HG03558 (cell line): ENCODE results near the gene CFAP74.

Experiments used
- ATAC-seq: cut with Tn5 transposase; IDR thresholded peaks from one replicate; pipeline ENCODE4 v1.9.1; 2021; ENCODE audit warnings: moderate number of reproducible peaks; ENCODE audit not compliant: unreplicated experiment; ENCODE audit errors: extremely low read depth

The CFAP74 gene

GRCh38 chr1:1956586-1957532 is 46.7 kb downstream of the CFAP74 start:
- no peak for ATAC-seq

GRCh38 chr1:1956101-1956500 is 47.5 kb downstream of the CFAP74 start:
- ATAC-seq, result no peak

GRCh38 chr1:1955621-1956094 is 47.9 kb downstream of the CFAP74 start:
- ATAC-seq, result no peak

- no peak for ATAC-seq
Measured at GRCh38 chr1:1954831-1955441, 48.6 kb downstream of the CFAP74 start.

GRCh38 chr1:1954015-1954414 is 49.6 kb downstream of the CFAP74 start:
- ATAC-seq, result no peak

- ATAC-seq, result no peak
Measured at GRCh38 chr1:1950940-1951339, 52.6 kb downstream of the CFAP74 start.

GRCh38 chr1:1948783-1949182 is 54.8 kb downstream of the CFAP74 start:
- ATAC-seq, result no peak

- ATAC-seq, result no peak
Measured at GRCh38 chr1:1947493-1947892, 56.1 kb downstream of the CFAP74 start.

- no peak for ATAC-seq
Measured at GRCh38 chr1:1946540-1946939, 57.0 kb downstream of the CFAP74 start.

GRCh38 chr1:1945782-1946393 is 57.7 kb downstream of the CFAP74 start:
- no peak for ATAC-seq

- no peak for ATAC-seq
Measured at GRCh38 chr1:1943834-1944570, 59.6 kb downstream of the CFAP74 start.

GRCh38 chr1:1942753-1943656 is 60.6 kb downstream of the CFAP74 start:
- no peak for ATAC-seq

GRCh38 chr1:1941868-1942752 is 61.5 kb downstream of the CFAP74 start:
- no peak for ATAC-seq

GRCh38 chr1:1941211-1941841 is 62.3 kb downstream of the CFAP74 start:
- no peak for ATAC-seq

- no peak for ATAC-seq
Measured at GRCh38 chr1:1940123-1940425, 63.5 kb downstream of the CFAP74 start.

- ATAC-seq, result no peak
Measured at GRCh38 chr1:1939296-1940122, 64.1 kb downstream of the CFAP74 start.

- no peak for ATAC-seq
Measured at GRCh38 chr1:1938613-1939295, 64.8 kb downstream of the CFAP74 start.
